HT1080 (cell line): ENCODE results near the gene CBFA2T3. TPM values are rescaled to one million over a fixed set of nuclear protein-coding genes. Genes with fewer than 3 reads are reported as not detected.
"Not testable (repeated sequence)": the region's sequence is repeated elsewhere in the genome, so short reads cannot be mapped to it uniquely, and the experiment has no call there.

Experiments
- DNase-seq: peaks from one replicate; pipeline ENCODE4 v3.0.0-alpha.2; 2015; ENCODE audit warnings: low read depth
- total RNA-seq: library from RNA; depleted of rRNA; stranded (reverse); fragments of >200 nt; shearing (Covaris generic); gene quantifications from 2 replicates; pipeline ENCODE4 v1.2.3, GENCODE V29; 2014

Gene CBFA2T3
- total RNA-seq, 1 experiment from 2014 or later: not detected

DNA sequence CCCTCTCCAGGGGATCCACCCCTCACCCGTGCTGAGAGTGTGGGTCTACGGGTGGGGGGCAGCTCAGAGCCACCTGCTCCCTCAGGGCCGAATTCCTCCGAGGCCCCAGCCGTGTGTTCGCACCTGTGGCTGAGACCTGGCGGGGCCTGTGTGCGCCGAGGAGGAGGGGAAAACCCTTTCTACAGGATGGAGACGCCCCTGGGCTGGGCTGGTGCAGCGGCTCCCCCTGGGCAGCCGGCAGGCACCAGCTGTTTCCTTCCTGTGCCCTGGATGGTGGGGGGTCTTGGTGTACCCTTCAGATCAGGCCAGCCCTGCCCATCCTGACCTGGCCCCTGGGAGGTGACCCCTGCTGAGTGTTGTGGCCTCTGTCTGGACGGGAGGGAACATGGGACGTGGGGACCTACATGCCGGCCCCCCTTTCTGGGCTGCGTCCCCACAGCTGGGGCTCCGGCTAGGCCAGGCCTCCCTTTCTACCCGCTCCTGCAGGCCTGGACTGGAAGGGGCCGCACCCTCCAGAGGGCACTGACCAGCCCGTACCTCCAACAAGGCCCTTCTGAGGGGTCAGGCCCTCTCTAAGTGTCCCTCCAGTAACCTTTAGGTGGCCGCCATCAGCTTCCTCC lies 82.2 kb downstream of the CBFA2T3 start:
- DNase-seq: no peak

DNA sequence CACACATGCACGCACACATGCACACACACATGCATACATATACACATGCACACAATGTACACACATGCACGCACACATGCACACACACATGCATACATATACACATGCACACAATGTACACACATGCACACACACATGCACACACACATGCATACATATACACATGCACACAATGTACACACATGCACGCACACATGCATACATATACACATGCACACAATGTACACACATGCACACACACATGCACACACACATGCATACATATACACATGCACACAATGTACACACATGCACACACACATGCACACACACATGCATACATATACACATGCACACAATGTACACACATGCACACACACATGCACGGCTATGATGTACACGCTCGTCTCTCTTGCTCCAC lies 82.7 kb downstream of the CBFA2T3 start:
- not testable (repeated sequence) for DNase-seq

DNA sequence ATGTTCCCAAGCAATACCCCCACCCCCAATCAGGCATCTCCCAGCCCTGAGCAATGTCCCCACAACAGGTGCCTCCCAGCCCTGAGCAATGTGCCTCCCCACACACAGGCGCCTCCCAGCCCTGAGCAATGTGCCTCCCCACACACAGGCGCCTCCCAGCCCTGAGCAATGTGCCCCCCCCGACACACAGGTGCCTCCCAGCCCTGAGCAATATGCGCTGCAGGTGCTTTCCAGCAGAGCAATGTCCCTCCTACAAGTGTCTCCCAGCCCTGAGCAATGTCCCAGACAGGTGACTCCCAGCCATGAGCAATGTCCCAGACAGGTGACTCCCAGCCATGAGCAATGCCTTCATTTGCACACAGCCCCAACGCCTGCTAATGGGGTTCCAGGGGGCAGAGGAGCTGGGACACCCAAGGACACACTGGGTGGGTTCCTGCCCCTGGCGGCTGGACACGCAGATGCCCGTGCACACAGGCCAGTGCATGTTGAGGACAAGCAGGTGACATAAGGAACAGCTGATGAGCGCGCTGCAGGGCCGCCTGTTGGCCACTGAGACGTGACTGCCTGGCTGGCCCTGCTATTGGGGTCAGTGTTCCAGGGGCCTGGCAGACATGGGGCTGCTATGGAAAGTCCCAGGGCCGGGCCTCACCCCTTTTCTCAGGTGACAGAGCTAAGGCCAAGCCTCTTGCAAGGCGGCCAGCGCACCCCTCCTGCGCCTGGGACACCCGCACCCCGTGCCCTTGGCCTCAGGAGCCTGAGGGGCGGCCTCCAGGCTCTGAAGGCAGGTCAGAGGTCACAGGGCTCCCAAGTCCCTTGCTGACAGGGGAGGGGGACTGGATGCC lies 83.7 kb downstream of the CBFA2T3 start:
- no peak for DNase-seq

DNA sequence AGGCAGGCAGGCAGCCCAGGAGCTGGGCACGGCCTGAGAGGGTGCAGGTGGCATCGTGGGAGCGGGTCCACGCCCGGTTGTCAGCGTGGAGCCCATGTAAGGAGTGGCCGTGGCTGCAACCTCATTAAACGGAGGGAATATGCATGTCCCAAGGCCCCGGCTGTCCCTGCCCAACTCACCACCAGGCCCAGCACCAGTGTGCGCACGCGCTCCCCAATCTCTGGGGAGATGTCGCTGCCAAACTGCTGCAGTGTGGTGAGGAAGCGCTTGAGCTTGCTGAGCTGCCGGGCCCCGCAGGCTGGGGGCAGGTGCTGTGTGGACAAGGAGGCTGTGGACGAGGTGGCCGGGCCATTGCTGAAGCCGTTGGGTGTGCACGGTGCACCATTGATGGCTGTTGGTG lies 84.9 kb downstream of the CBFA2T3 start:
- DNase-seq: no peak

DNA sequence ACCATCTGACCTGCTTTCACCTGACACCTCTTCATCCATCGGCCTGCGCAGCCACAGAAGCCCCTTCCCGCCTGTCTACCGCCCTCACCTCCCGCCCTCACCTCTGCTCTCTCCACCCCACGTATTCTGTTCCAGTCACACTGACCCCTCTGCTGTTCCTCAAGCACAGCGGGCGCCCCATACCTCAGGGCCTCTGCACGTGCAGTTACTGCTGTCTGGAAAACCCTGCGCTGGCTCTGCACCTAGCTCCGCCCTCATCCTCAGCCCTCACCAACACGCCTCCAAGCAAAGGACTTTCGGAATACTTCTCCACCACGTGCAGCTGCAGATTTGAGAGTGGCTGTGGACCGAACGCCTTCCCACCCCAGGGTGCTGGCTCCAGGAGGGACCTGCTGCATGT lies 85.9 kb downstream of the CBFA2T3 start:
- DNase-seq: no peak

DNA sequence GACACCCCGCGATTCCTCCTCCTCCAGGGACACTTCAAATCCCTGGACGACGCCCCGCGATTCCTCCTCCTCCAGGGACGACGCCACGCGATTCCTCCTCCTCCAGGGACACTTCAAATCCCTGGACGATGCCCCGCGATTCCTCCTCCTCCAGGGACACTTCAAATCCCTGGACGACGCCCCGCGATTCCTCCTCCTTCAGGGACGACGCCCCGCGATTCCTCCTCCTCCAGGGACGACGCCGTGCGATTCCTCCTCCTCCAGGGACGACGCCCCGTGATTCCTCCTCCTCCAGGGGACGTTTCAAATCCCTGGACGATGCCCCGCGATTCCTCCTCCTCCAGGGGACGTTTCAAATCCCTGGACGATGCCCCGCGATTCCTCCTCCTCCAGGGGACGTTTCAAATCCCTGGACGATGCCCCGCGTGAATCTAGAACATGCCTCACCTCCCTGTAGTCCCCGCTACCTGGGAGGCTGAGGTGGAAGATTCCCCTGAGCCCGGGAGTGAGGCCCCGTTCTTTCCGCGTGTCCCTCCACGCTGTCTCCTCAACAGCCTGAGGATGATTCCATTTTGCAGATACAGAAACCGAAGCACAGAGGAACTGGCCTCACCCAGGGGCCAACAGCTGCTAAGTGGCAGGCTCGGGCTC lies 87.2 kb downstream of the CBFA2T3 start:
- not testable (repeated sequence) for DNase-seq

DNA sequence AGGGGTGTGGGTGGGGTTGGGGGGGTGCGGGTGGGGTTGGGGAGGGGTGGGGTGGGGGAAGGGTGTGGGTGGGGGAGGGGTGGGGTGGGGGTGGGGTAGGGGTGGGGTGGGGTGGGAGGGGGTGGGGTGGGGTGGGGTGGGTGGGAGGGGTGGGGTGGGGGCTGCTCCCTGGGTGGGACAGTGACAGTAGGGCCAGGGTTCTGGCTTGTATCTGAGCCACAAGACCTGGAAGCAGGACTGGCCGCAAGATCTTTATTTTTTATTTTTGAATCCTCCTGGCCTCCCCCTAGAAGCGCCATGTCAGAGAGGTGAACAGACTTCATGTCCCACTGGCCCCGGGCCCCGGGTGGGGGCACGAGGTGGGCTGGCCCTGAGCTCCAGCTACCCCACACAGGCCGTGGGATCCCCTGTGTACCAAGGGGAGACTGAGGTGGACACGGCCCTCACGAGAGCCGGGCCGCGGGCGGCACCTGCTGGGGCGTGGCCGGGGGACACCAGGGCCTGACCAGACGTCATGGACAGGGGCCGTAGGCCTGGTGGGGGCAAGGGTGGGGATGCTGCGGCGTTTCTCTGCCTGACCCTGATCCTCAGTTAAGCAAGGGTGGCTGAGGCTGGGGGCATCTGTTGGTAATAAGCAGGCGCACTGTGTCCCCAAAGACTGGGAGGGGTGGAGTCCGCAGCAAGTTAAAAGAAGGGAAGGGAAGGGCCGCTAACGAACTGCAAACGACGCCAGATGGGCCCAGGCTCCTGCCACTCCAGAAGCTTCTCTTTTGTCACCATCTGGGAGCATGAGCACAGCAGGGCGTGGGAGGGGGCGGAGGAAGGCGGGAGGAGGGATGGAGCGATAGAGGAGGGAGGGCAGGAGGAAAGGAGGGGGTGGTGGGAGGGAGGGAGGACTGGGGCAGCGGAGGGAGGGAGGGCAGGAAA lies 88.3 kb downstream of the CBFA2T3 start:
- no peak for DNase-seq

DNA sequence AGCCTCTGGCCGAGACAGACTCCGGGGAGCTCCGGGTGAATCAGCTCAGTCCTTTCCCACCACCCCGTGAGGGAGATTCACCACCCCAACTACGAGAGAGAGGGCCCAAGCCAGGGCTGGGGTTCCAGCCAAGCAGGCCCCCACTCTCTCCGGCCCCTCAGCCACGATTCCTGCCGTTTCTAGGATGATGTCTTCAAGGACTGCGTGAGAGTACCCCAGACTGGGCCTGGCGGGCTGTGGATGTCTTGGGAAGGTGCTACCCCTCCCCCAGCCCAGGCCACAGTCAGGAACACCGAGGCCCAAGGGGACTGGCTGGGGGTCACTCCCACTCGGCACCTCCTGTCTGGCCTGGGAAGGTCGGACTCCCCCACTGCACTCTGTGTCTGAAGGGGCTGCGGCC lies 89.0 kb downstream of the CBFA2T3 start:
- no peak for DNase-seq

DNA sequence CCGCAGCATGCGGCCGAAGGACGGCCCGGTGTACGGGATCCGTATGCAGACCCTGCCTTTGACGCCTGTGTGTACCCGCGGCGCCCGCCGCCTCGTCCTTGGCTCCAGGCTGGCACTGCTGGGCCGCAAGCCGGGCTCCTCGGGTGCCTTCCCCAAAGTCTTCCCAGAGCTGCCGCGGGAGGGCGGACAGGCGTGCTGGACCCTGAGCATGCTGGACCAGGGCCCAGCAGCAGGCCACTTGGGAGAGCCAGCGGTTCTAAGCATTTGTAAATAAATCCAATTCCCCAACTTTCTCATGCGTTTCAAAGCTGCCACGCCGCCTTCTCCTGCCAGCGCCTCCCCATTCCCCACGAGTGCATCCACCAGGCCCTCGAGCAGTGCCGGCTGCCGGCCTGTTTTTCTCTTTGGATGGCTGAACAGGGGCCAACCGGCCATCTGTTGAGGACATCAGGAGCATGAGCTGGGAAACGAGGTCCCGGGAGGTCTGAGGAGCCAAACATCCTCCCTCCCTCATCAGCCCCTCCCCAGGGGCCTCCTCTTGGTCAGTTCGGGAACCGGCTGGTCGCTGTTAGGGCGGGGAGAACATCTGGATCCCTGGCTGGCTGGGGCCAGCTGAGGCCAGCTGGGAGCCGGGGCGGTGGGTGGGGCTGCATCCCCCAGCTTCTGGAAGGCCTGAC lies 90.0 kb downstream of the CBFA2T3 start:
- no peak for DNase-seq

DNA sequence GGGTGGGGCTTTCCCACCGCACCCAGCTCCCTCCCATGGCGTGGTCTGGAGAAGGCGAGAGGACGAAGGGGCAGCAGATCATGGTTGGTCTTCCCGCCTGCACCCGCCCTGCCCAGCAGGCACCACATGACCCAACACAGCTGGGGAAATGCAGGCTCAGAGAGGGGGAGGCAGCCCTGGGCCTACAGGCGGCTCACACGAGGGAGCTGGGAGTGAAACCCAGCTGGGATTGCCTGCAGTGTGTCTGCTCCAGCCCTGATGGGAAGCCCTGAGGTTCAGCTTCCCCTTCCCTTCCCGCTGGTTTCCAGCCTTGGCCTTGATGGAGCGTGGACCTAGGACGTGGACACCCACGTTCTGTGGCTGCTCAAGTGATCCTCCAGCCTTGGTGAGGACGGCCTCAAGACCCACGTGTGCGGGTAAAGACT lies 90.6 kb downstream of the CBFA2T3 start:
- DNase-seq: no peak

DNA sequence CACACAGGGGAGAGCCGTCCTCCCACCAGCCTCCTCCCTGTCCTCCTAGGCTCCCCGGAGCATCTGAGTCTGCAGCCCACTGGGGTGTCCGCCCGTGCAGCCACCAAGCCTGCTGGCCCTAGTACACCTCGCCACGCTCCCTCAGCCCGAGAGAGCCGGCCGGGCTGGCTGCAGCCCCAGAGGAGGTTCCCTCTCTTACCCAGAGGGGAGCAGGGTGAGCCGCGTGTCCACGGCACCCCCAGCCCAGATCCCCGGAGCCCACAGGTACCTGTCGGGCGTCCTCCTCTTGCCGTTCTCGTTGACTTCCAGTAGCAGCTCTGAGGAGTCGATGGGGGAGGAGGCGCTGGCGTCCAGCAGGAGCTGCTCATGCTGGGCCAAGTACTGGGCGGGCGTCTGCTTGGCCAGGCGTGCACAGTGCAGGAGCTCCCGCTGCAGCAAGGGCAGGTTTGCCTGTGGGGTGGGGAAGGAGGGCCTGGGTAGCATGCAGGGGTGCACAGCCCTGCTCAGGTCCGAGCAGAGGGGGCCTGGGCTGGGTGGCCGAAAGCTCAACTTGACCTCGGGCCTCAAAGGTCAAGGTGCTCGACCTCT lies 91.2 kb downstream of the CBFA2T3 start:
- no peak for DNase-seq

DNA sequence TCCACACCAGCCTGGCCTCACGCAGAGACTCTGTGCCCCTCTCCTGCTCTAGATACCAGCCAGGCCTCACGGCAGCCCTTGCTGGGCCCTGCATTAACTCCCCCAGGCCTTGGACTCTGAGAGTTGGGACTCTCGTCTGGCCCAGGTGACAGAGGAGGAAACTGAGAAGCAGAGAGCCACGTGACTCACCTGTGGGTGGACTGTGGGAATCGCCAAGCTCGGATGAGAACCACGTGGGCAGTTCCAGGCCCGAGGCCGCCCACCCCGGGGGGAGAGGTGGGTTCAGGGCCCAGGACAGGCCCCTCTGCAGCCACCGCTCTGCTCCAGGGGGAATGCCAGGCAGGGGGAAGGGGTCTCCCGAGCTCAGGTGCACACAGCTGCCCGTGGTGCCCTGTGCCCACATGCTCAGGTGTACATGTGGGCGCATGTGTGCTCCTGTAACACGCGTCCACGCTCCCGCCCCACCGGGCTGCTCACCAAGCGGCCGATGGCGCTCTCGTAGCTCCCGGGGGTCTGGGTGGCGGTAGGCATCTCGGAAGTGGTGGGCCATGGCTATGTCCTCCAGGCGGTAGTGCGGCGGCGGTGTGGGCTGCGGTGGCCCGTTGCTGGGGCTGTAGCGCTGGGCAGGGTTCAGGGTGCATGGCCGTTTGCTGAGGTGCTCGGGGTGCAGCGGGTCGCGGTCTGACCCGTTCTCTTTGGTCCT lies 92.3 kb downstream of the CBFA2T3 start:
- no peak for DNase-seq

DNA sequence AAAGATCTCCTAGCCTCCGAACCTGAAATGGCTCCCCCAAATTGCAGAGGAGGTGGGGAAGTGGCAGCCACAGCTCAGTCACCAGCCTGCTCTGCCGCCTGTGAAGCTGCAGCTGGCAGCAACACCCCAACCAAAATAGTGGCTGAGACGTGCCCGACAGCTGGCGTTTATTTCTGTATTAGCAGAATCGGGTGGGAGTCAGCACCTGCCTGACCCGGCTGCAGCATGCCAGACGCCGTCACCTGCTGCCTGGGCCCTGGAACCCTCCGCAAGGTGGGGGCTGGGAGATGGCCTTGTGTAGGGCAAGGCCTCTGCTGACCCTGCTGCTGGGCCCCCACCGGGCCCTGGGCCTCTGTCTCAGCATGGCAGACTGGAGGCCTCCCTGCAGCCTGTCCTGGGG lies 93.1 kb downstream of the CBFA2T3 start:
- no peak for DNase-seq

DNA sequence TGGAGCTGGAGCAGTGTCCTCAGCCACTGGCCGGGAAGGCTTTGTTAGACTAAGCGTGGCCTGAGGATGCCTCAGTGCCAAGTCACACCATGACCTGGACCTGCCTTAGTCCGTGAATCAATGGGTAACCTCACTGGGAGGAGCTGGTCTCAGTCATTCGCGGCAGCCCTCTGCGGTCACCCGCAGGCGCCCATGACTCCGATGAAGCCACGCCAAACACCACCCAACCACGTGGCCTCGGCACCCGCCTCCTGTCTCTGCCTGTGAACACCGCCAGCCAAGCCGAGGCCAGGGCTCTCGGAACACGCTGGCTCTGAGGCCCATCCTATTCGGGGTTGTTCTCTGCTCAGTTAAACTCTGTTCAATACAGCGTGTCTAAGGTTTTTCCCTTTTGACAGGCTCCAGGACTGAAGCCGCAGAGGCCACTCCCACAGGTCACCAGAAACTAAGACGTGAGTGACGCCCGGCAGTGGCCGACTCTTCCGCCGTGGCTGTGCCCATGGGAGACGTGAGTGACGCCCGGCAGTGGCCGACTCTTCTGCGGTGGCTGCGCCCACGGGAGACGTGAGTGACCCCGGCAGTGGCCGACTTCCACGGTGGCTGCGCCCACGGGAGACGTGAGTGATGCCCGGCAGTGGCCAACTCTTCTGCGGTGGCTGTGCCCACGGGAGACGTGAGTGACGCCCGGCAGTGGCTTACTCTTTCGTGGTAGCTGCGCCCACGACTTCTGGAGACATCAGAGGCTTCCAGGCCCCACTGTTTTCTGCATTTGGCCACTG lies 93.7 kb downstream of the CBFA2T3 start:
- peak; percentile 65 for DNase-seq

DNA sequence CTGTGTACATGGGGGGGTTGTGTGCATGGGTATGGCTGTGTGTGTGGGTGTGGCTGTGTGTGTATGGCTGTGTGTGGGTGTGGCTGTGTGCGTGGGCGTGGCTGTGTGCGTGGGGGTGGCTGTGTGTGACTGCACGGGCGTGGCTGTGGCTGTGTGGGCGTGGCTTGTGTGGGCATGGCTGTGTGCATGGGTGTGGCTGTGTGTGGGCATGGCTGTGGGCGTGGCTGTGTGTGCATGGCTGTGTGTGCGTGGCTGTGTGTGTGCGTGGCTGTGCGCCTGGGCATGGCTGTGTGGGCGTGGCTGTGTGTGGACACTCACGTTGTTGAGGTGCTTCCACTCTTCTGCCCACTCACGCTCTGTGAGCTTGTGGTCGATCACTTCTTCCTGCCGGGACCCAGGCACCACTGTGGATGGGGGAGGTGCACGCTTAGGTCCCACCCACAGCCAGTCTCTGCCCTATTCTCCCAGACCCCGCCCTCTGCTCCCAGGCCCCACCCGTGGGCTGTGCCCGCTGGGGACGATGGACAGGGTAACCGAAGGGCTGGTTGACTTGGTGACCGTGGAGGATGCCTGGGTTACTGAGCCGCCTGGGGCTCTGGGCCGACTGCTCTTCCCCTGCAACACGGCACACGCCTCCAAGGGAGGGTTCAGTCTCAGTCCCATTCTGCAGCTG lies 94.5 kb downstream of the CBFA2T3 start:
- no peak for DNase-seq

DNA sequence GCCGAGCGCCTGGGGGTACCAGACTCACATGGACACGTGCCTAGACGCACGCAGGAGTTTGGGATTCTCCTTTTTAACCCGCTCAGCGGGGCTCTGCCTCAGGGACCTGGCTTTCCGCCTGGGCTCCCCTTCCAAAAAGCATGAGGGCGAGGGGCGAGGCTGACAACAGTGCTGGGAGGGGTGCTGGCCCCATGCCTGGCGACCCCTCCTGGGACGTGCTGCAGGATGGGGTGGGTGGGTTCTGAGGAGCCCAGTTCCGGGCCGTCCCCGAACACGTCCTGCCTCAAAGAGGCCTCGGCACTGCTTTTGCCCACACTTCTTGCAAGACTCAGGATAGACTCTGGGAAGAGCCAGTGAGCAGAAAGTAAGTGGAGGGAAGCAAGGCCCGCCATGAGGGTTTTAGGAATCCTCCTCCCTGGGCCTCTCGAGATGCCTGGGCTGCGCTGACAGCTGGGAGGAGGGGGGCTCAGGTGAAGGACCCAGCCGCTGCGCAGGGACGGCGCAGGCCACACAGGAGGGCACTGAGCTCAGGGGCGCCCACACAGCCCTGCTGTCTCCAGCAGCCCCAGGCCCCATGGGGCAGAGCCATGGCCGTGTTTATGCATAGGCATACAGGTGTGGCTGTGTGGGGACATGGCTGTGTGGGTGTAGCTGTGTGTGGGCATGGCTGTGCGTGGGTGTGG lies 95.2 kb downstream of the CBFA2T3 start:
- no peak for DNase-seq

DNA sequence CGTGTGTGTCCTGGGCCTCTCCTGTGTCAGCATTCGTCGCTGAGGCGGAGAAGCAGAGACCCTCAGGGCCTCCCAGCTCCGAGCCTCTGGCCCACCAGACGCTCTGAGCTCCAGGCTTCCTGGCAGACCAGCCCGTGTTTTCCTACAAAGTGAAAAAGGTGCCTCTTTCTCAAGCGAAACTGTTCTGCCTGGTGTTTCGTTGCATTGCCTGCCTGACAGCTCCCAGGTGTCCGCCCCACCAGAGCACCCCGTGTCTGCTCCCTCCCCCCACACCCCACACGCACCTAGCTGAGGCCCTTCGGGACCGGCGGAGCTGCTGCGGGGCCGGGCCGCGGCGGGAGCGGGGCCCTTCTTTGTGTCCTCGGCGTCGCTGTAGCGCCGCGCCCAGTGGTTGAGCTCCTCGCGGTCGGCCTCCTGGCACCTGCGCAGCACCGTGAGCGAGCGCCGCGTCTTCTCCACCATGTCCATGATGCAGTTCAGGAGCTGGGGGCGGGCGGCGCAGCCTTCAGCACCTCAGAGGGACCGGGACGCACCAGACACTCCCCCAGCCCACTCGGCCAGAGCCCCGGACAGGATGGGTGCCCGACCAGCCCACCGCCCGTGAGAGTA lies 95.9 kb downstream of the CBFA2T3 start:
- no peak for DNase-seq
